ENCODE results near the gene RPP38.

Gene RPP38

GRCh38 chr10:15103513-15103912 is 6.4 kb downstream of the RPP38 start:
- H3K79me2 ChIP-seq (ENCODE audit: insufficient read depth, low read length) = peaks cover 34% of the 10 kb centered on the region
- no peak overlapping the region for H2AFZ ChIP-seq (ENCODE audit: low read depth, low read length, severe bottlenecking)
- H3K4me3 ChIP-seq (ENCODE audit: insufficient read depth, low read length, poor library complexity, severe bottlenecking) = no peak overlapping the region
- TF ChIP-seq EZH2phosphoT487 (conservative IDR thresholded peaks at IDR 0.05; ENCODE audit: low read length) (no peak), CTCF (IDR thresholded peaks at IDR 0.05; ENCODE audit: insufficient read depth, low read length, poor library complexity, severe bottlenecking) (no peak)
- no peaks in the 10 kb centered on the region; the same call in 1 of the 2 replicates for H4K20me1 ChIP-seq (ENCODE audit: low read depth, low read length)
- peaks cover 4% of the 10 kb centered on the region; the same call in 1 of the 2 replicates for H3K36me3 ChIP-seq (ENCODE audit: low read length)
- H3K9me3 ChIP-seq (ENCODE audit: insufficient read depth, low read length) = no peaks in the 10 kb centered on the region
- H3K27me3 ChIP-seq (ENCODE audit: low read length) = no peaks in the 10 kb centered on the region
- H3K9me2 ChIP-seq (replicated peaks; ENCODE audit: insufficient read depth, low read length) = no peaks in the 10 kb centered on the region
- H3F3A ChIP-seq (ENCODE audit: insufficient read depth) = peaks cover 14% of the 10 kb centered on the region
- no peak overlapping the region for H3K4me2 ChIP-seq (ENCODE audit: low read depth, low read length, poor library complexity, severe bottlenecking)
- H3K27ac ChIP-seq (ENCODE audit: low read depth, low read length) = no peak overlapping the region
- H3K9ac ChIP-seq (ENCODE audit: low read length) = no peak overlapping the region

- no peaks in the 10 kb centered on the region for H3K27me3 ChIP-seq (ENCODE audit: low read length)
- H3K36me3 ChIP-seq (ENCODE audit: low read length) = peaks cover 4% of the 10 kb centered on the region; the same call in 1 of the 2 replicates
- TF ChIP-seq CTCF (IDR thresholded peaks at IDR 0.05; ENCODE audit: insufficient read depth, low read length, poor library complexity, severe bottlenecking) (peak; percentile 93), EZH2phosphoT487 (conservative IDR thresholded peaks at IDR 0.05; ENCODE audit: low read length) (no peak)
- no peak overlapping the region for H3K4me3 ChIP-seq (ENCODE audit: insufficient read depth, low read length, poor library complexity, severe bottlenecking)
- H3K9me2 ChIP-seq (replicated peaks; ENCODE audit: insufficient read depth, low read length) = no peaks in the 10 kb centered on the region
- H4K20me1 ChIP-seq (ENCODE audit: low read depth, low read length) = no peaks in the 10 kb centered on the region
- H2AFZ ChIP-seq (ENCODE audit: low read depth, low read length, severe bottlenecking) = no peak overlapping the region
- no peak overlapping the region for H3K9ac ChIP-seq (ENCODE audit: low read length)
- H3K27ac ChIP-seq (ENCODE audit: low read depth, low read length) = no peak overlapping the region
- H3K79me2 ChIP-seq (ENCODE audit: insufficient read depth, low read length) = peaks cover 5% of the 10 kb centered on the region
- peaks cover 14% of the 10 kb centered on the region for H3F3A ChIP-seq (ENCODE audit: insufficient read depth)
- no peaks in the 10 kb centered on the region for H3K9me3 ChIP-seq (ENCODE audit: insufficient read depth, low read length)
- no peak overlapping the region for H3K4me2 ChIP-seq (ENCODE audit: low read depth, low read length, poor library complexity, severe bottlenecking)
Observed at GRCh38 chr10:15106352-15107013, 9.3 kb downstream of the RPP38 start.

DNA sequence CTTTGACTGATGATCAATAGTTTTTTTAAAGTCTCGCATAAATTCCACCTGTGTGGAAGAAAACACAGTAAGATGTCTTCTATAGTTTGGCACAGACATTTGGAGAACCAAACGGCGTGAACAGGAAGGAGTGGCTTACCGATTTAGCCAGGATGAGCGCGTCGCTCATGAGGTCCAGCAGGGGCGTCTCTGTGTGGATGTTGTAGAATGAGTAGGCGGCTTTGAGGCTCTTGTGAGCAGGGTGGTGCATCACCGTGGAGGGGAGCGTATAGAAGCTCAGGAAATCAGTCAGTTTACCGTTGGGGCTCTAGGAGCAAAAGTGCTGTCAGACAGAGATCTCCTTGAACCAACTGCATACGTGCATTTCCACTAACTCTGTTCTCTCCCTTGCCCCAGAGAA is 15.5 kb downstream of the RPP38 start:
- no peaks in the 10 kb centered on the region for H4K20me1 ChIP-seq (ENCODE audit: low read depth, low read length)
- no peaks in the 10 kb centered on the region for H3K27me3 ChIP-seq (ENCODE audit: low read length)
- H2AFZ ChIP-seq (ENCODE audit: low read depth, low read length, severe bottlenecking) = no peak overlapping the region
- H3K4me3 ChIP-seq (ENCODE audit: insufficient read depth, low read length, poor library complexity, severe bottlenecking) = no peak overlapping the region
- H3K27ac ChIP-seq (ENCODE audit: low read depth, low read length) = no peak overlapping the region
- no peaks in the 10 kb centered on the region for H3K79me2 ChIP-seq (ENCODE audit: insufficient read depth, low read length)
- no peaks in the 10 kb centered on the region for H3K36me3 ChIP-seq (ENCODE audit: low read length)
- TF ChIP-seq CTCF (IDR thresholded peaks at IDR 0.05; ENCODE audit: insufficient read depth, low read length, poor library complexity, severe bottlenecking) (no peak), EZH2phosphoT487 (conservative IDR thresholded peaks at IDR 0.05; ENCODE audit: low read length) (no peak)
- H3K9me2 ChIP-seq (replicated peaks; ENCODE audit: insufficient read depth, low read length) = no peaks in the 10 kb centered on the region
- no peak overlapping the region for H3K9ac ChIP-seq (ENCODE audit: low read length)
- H3K9me3 ChIP-seq (ENCODE audit: insufficient read depth, low read length) = no peaks in the 10 kb centered on the region
- no peak overlapping the region for H3K4me2 ChIP-seq (ENCODE audit: low read depth, low read length, poor library complexity, severe bottlenecking)
- no peaks in the 10 kb centered on the region for H3F3A ChIP-seq (ENCODE audit: insufficient read depth)
